ENCODE data around the gene RFESD. TPM values are rescaled to one million over a fixed set of nuclear protein-coding genes. Genes with fewer than 3 reads are reported as not detected.

Gene RFESD
- 2.0 and 4.3 TPM in 2 replicates for total RNA-seq (2021; fragmentation: NEBNext Ultra II Directional; extraction: Animal tissue kit (Norgen Biotek cat#: 25700))
- polyA plus RNA-seq (2011; rRNA removed), result 1.0 and 1.7 TPM in 2 replicates
- 2.6 TPM for polyA plus RNA-seq (2011; cell fraction: cytosol; rRNA removed)
- polyA plus RNA-seq (2011; cell fraction: nucleus; rRNA removed), result 0.67 TPM
- polyA plus RNA-seq (2012, experiment 1 of 2), result 2.7 to 4.0 TPM (median 3.6 TPM) in 4 replicates
- polyA plus RNA-seq (2012, experiment 2 of 2), result 2.0 TPM
- polyA plus RNA-seq (2013, experiment 1 of 2), result 4.6 TPM
- polyA plus RNA-seq (2013, experiment 2 of 2), result 3.1 TPM
- polyA minus RNA-seq (2011; rRNA and poly(A)+ RNA removed), result 2.1 and 3.9 TPM in 2 replicates
- polyA minus RNA-seq (2011; cell fraction: cytosol; rRNA and poly(A)+ RNA removed), result 4.4 TPM
- 4.4 TPM for polyA minus RNA-seq (2011; cell fraction: nucleus; rRNA and poly(A)+ RNA removed)
- long read RNA-seq, experiment 1, partial matches to known transcripts, result 0 of 2 reads
- long read RNA-seq, experiment 1, other reads (novel, unspliced or antisense), result 2 of 2 reads
- long read RNA-seq, experiment 2, partial matches to known transcripts, result 0 of 3 reads
- long read RNA-seq, experiment 2, other reads (novel, unspliced or antisense), result 0 of 3 reads

GRCh38 chr5:95646569-95647431, at the start of gene RFESD:
Gene RFESD, plus strand, starts transcription at chr5:95646777. Its CDS starts 5,495 bp downstream, at chr5:95652272.
- CTCF ChIA-PET (ENCODE audit: partially characterized antibody), result interaction anchor here (0.6 to 6.4 kb wide), 19 partner anchors 11 to 263 kb away, joined by 3 to 42 read pairs (median 4); partner anchors contain the start of genes GLRX and RHOBTB3
- no peak within 1 kb of the TSS for H2AK5ac ChIP-seq (ENCODE audit: low read depth, low read length)
- 0 out of 2 replicates have a peak, but pooled peaks have one; percentile 48 for TF ChIP-seq EGR1 (IDR thresholded peaks at IDR 0.05; ENCODE audit: borderline replicate concordance, low read depth, low read length)
- peak; percentile 68; the same call in 1 of the 2 replicates for TF ChIP-seq ATF3 (IDR thresholded peaks at IDR 0.05; ENCODE audit: insufficient read depth, low read depth, low read length)
- 0 out of 2 replicates have a peak, but pooled peaks have one; percentile 43 for TF ChIP-seq RBBP5 (IDR thresholded peaks at IDR 0.05; ENCODE audit: borderline replicate concordance, low read depth, low read length)
- TF ChIP-seq TAF1 (IDR thresholded peaks at IDR 0.05; ENCODE audit: low read depth, low read length), result peak; percentile 82
- TF ChIP-seq KDM4A (IDR thresholded peaks at IDR 0.05; ENCODE audit: low read depth, low read length, severe bottlenecking), result peak; percentile 75

More at GRCh38 chr5:95646569-95647431, at the start of gene RFESD:
- Histone ChIP-seq H3K4me2 (ENCODE audit: insufficient read depth in 1 of 2, low read depth in 2 of 2, low read length in 2 of 2) (peak within 1 kb of the TSS; percentile 65 to 90), H3K27ac (ENCODE audit: low read depth, low read length) (peak within 1 kb of the TSS; percentile 20; the same call in 1 of the 2 replicates), H2BK15ac (ENCODE audit: low read length) (no peak within 1 kb of the TSS), H2BK5ac (ENCODE audit: low read depth, low read length) (0 out of 2 replicates have a peak within 1 kb of the TSS, but pooled peaks have one; percentile 15), H3K18ac (ENCODE audit: extremely low read depth, low read length) (no peak within 1 kb of the TSS), H2AFZ (ENCODE audit: low read length) (peak within 1 kb of the TSS; percentile 89), H2BK20ac (ENCODE audit: low read length) (no peak within 1 kb of the TSS), H3K56ac (replicated peaks; ENCODE audit: insufficient read length, low read depth, low read length) (no peak within 1 kb of the TSS), H3K23me2 (ENCODE audit: low read depth, low read length) (peaks cover 7% of the 10 kb centered on the region), H3K23ac (ENCODE audit: insufficient read length) (no peak within 1 kb of the TSS), H3K79me2 (ENCODE audit: control insufficient read depth in 1 of 2, insufficient read depth in 2 of 2, low read length in 2 of 2) (no peaks in the 10 kb centered on the region), H4K20me1 (replicated peaks in 1 of 2; ENCODE audit: control insufficient read depth in 1 of 2, insufficient read depth in 2 of 2, low read length in 2 of 2) (no peaks in the 10 kb centered on the region), H2BK120ac (replicated peaks; ENCODE audit: low read depth, low read length) (no peak within 1 kb of the TSS), H4K8ac (ENCODE audit: extremely low read depth, insufficient read depth, low read length) (peak within 1 kb of the TSS; percentile 45; the same call in 1 of the 2 replicates), H3K36me3 (ENCODE audit: control insufficient read depth in 2 of 4, insufficient read depth in 4 of 4, low read length in 3 of 4) (no peaks in the 10 kb centered on the region), H4K5ac (ENCODE audit: insufficient read length, low read depth, low read length) (peak within 1 kb of the TSS; percentile 39), H2BK12ac (ENCODE audit: low read depth, low read length) (no peak within 1 kb of the TSS), H3K9ac (replicated peaks in 1 of 4; ENCODE audit: extremely low read depth in 1 of 4, low read depth in 3 of 4, low read length in 3 of 4) (peak within 1 kb of the TSS in 3 of 4 experiments; percentile 53 to 63 (median 58); a peak in 6 of 7 replicates), H4K91ac (replicated peaks; ENCODE audit: insufficient read length, low read length) (no peak within 1 kb of the TSS), H3K4me3 (ENCODE audit: extremely low read depth in 1 of 4, insufficient read depth in 2 of 4, low read depth in 3 of 4, low read length in 4 of 4) (peak within 1 kb of the TSS; percentile 47 to 63 (median 56)), H3K9me3 (ENCODE audit: insufficient read depth in 2 of 2, low read depth in 1 of 2, low read length in 1 of 2) (no peaks in the 10 kb centered on the region), H3K14ac (ENCODE audit: insufficient read length) (no peak within 1 kb of the TSS), H3K4ac (replicated peaks; ENCODE audit: insufficient read length, low read depth, low read length) (no peak within 1 kb of the TSS), H3K4me1 (replicated peaks in 1 of 4; ENCODE audit: control insufficient read depth in 3 of 4, insufficient read depth in 4 of 4, low read length in 3 of 4) (peaks cover 0 to 6% (median 3%) of the 10 kb centered on the region in 4 experiments; a peak in 2 of 7 replicates), H3K27me3 (replicated peaks in 1 of 4; ENCODE audit: control insufficient read depth in 3 of 4, extremely low read depth in 1 of 4, insufficient read depth in 3 of 4, low read length in 3 of 4) (no peaks in the 10 kb centered on the region), H3K79me1 (ENCODE audit: low read depth, low read length) (no peaks in the 10 kb centered on the region)
- POLR2A ChIA-PET (ENCODE audit: partially characterized antibody), result interaction anchor here (0.6 to 2.0 kb wide), 4 partner anchors 65 to 171 kb away, joined by 3 to 10 read pairs (median 5); partner anchors contain the start of genes ARSK, RHOBTB3 and SKIC3
- FAIRE-seq (peak; percentile 75), DNase-seq (ENCODE audit: low read depth in 1 of 2, low spot score in 2 of 2) (peak; percentile 92 to 97)
- WGBS, 2 experiments (ENCODE audit: extremely low coverage in 1 of 2, insufficient coverage in 1 of 2, insufficient read length in 1 of 2, insufficient replicate concordance in 2 of 2, low coverage in 1 of 2, low lambda C conversion rate in 2 of 2, missing lambda C conversion rate in 1 of 2), result 8% methylated on average over 42 of the region's 60 CpGs; no CpG with 5 or more reads in 1 of the 2 experiments

Data from H1 (cell line).